Large intestine (tissue), 1 donor: ENCODE measurements around the gene CEP57L1. TPM values are rescaled to one million over a fixed set of nuclear protein-coding genes. Genes with fewer than 3 reads are reported as not detected.

ENCODE experiments used
- polyA plus RNA-seq: library from polyadenylated mRNA; unstranded; fragments of 120-200 nt; gene quantifications from one replicate; pipeline ENCODE4 v1.2.1, GENCODE V29; 2013

CEP57L1 gene
- polyA plus RNA-seq, 1 donor, result 14.3 TPM

Other genes with a start within 250 kb of the CEP57L1 start
- gene ARMC2, start 247.1 kb upstream of the CEP57L1 start, polyA plus RNA-seq, result 4.7 TPM
- 48.4 TPM for gene SESN1, start 661 bp upstream of the CEP57L1 start, polyA plus RNA-seq